HG03469 (cell line): ENCODE measurements around the gene WAPL.

Source experiments
- ATAC-seq: cut with Tn5 transposase; IDR thresholded peaks from one replicate; pipeline ENCODE4 v1.9.1; 2021; ENCODE audit warnings: mild to moderate bottlenecking, moderate library complexity, moderate number of reproducible peaks; ENCODE audit not compliant: unreplicated experiment

The WAPL gene

DNA sequence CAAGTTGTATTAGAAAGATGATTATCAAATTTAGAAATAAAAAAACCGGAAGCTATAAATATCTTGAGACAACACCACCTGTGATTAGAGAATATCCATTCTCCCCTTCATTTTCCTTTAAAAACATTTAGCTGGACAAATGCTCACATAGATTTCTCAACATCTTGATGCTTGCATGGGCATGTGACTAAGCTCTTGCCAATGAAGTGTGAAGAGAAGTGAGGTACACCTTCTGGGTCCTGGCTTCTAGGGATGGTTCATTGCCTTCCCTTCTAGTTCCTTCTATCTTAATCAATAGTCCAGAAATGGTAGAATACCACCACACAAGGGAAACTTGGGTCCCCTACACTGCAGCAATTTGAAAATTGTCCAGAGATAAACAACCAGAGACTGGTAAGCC lies 41.0 kb downstream of the WAPL start:
- no peak for ATAC-seq

- ATAC-seq = no peak
Observed at GRCh38 chr10:86472061-86472460, 49.5 kb downstream of the WAPL start.

DNA sequence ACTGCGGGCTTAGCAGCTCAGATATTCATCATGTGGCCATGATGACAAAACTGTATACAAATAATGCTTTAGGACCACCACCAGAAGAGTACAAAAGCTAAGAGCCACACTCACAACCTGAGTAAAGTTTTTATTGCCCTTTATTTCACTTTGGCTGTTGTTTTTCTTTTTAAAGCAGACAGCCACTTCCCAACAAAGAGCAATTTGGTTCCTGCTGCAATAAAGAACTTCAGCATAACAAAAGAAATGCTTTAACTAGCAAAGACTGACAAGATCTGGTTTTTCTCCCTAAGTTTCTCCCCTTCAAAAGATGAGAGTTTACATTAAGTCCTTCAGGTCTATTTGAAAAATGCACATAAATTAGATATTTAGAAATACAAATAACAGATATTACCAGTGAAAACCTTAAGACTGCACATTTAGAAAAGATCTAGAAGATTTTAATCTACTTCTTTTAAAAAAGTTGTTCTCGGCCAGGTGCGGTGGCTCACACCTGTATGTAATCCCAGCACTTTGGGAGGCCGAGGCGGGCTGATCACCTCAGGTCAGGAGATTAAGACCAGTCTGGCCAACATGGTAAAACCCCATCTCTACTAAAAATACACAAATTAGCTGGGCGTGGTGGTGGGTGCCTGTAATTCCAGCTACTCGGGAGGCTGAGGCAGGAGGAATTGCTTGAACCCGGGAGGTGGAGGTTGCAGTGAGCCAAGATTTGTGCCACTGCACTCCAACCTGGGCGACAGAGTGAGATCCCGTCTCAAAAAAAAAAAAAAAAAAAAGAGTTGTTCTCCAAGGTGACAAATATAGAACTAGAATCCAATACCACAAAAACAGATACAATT lies 59.4 kb downstream of the WAPL start:
- no peak for ATAC-seq

DNA sequence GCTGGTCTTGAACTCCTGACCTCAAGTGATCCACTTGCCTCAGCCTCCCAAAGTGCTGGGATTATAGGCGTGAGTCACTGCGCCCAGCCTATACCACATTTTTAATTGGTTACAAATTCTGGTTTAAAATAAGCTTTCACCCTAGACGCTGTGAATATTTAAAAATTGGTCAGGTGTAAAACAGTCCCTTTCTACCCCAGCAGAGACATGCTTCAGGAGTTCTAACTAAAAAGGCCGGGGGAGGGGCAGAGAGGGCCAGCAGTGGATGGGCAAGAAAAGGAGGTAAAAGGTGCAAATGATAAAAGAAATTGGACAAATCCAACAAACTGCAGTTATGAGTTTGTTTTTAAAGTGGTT lies 70.0 kb downstream of the WAPL start:
- ATAC-seq = no peak

DNA sequence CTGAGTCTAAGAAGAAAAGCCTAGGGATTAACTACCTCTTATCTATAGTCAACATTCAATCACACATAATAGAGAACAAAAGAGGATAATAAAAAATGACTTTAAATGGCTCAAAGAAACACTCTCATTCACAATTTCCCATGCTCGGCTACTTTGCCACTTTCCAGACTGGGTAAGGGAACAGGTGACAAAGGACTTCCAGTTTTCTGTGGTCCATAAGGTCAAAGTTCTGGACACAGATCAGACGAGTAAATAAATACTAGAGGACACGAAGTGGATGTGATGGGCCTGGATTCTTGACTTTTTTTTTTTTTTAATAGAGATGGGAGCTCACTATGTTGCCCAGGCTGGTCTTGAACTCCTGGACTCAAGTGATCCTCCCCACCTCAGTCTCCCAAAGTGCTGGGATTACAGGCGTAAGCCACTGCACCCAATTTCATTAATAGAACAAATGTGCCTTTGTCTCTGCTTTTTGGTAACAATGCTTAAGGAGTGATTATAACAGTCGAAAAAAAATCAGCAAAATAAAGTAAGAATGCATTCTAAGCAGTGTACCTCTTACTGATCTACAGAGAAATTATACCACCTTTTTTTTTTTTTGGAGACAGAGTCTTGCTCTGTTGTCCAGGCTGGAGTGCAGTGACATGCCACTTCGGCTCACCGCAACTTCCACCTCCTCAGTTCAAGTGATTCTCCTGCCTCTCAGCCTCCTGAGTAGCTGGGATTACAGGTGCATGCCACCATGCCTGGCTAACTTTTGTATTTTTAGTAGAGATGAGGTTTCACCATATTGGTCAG lies 70.6 kb downstream of the WAPL start:
- no peak for ATAC-seq

DNA sequence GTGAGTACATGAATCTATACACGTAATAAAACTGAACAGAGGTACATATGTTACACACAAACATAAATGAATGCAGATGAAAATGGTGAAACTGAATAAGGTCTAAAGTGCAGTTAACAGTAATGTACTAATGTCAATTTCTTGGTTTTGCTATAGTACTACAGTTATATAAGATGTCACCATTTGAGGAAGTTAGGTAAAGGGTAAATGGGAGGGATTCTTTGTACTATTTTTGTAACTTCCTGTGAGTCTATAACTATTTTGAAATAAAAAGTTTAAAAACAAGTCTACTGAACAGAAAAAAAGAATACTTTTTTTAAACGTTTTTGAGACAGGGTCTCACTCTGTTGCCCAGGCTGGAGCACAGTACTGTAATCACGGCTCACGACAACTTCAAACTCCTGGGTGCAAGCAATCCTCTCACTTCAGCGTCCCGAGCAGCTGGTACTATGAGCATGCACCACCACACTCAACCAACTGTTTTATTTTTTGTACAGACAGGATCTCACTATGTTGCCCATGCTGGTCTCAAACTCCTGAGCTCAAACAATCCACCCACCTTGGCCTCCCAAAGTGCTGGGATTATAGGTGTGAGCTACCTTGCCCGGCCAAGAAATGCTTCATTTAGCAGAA lies 71.5 kb downstream of the WAPL start:
- ATAC-seq = no peak

GRCh38 chr10:86447432-86447831 lies 74.2 kb downstream of the WAPL start:
- no peak for ATAC-seq

DNA sequence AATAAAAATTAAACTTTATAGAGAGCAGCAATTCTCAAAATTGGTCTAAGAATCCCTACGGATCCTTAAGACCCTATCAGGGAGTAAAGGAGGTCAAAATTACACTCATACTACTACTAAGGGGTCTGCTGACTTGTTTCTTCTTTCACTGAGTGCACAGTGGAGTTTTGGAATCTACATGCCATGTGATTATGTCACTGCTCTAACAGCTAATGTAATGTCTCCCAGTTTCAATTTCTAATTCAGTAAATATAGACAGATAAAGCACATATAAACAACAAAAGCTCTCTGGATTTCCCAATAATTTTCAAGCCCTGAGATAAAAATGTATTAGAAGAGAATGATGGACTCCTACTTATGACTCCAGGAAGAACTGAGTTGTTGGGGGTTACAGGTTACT lies 74.6 kb downstream of the WAPL start:
- no peak for ATAC-seq

DNA sequence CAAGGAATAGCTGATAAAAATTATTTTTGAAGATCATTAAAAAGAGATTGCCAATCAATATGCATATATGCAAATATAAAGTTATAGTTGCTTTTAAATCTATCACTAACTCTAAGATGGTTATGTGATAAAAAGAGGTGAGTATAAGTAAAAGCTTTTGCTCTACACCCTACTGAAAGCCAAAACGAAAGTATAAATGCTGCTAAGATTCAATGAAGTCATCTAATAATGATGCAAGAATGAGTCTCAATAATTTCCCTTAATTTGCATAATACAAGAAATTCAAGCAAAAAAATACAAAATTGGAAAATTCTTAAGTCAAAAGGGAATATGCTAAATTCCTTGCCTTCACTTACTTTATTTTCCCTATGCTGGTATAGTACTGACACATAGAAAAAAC lies 75.2 kb downstream of the WAPL start:
- no peak for ATAC-seq

DNA sequence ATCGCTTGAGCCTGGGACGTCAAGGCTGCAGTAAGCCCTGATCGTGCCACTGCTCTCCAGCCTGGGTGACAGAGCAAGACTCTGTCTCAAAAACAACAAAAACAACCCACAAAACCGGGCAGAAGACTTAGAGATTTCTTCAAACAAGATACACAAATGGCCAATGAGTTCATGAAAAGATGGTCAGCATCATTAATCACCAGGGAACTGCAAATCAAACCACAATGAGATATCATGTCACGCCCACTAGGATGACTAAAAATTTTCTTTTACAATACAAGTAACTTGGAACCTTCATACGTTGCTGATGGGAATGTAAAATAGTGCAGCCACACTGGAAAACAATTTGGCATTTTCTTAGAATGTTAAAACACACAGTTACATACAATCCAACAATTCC lies 77.7 kb downstream of the WAPL start:
- ATAC-seq = no peak

DNA sequence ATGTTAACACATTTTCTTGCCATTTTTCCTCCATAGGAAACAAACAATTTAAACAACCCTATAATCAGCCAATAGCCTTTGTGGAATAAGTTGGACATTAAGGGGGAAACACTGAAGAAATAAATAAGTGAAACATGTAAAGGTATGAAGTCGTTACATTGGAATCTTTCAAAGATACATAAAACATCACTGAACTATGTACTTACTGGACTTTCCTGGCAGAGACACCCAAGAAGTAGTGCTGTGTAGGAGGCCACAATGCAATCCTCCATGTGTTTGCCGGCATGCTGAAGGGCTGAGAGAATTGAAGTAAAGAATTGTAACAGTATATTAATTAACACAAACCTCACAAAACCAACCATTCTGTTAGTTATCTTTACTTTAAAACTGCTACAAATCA lies 78.5 kb downstream of the WAPL start:
- ATAC-seq = no peak

DNA sequence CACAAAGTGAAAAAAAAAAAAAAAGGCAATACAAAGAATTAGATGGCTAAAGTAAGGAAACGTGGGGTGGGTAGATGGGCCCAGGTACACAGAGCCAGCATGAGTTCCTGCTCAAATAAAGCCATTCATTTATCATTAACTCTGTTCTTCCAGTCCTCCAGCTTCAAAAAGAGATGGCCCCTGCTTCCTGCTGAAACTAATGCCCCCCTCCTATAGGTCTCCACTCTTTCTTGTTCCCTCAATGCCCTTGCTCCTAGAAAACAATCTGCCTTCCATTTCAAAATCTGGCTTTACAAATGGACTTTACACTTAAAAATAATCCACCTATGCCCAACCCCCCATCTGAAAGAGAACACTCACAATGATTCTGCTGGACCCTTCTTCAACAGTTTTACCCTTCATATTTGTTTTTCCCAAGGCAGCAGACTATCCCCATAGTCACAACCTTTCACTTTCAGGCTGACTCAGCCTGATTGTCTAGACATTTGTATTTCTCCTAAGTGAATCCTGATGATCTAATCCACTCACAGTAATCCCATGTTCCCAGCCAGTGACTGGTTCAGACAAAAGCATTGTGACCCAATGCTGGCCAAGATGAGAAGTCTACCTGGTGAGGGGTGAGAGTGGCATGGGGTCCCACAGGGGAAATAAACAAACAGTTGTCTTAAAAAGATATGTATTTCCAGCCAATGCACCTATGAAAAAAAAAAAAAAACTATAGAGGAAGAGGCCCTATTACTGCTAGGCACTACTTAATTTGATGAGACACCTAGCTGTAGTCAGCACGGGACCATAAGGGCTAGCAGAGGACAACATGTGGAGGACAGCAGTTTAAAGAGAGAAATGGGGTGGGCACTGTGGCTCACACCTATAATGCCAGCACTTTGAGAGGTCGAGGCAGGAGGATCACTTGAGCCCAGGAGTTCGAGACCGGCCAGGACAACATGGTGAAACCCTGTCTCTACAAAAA lies 80.4 kb downstream of the WAPL start:
- ATAC-seq = no peak

GRCh38 chr10:86439544-86439943 lies 82.0 kb downstream of the WAPL start:
- no peak for ATAC-seq

DNA sequence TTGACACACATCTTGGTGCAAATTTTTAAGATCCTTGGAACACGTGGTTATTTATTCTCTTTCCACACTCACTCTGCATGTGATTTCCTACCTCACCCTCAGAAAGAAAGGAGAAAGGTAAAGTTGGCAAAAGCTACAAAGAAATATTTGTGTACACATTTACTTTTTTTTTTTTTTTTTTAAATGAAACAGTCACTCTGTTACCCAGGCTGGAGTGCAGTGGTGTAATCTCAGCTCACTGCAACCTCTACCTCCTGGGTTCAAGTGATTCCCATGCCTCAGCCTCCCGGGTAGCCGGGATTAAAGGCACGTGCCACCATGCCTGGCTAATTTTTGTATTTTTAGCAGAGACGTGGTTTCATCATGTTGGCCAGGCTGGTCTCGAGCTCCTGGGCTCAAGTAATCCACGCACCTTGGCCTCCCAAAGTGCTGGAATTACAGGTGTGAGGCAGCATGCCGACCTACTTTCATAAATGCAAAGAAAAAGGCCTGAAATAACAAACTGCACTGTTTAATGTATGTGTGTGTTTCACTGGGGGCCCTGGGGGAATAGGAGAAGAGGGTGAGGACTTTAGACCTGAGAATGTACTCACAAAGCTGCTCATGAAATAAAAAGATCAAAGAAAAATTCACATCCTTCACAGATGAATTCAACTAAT lies 83.4 kb downstream of the WAPL start:
- ATAC-seq = no peak

GRCh38 chr10:86437447-86437846 lies 84.1 kb downstream of the WAPL start:
- ATAC-seq = no peak

DNA sequence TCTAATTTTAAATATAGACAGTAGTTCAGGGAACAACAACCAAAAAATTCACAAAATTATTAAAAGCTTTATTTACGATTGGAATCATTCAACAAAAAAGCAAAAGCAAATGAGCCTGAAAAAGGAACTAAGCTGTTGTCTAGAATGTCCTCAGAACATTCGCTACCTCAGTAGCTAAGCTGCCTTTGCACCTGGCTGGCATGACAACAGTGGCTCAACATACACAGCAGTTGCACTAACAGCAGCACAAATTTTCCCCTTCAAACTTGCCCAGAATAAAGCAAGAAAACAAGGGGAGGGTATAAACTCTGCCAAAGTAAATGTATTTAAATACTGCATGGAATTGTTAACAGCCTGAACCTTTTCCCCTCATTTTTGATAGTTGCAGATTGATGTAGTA lies 84.6 kb downstream of the WAPL start:
- no peak for ATAC-seq

DNA sequence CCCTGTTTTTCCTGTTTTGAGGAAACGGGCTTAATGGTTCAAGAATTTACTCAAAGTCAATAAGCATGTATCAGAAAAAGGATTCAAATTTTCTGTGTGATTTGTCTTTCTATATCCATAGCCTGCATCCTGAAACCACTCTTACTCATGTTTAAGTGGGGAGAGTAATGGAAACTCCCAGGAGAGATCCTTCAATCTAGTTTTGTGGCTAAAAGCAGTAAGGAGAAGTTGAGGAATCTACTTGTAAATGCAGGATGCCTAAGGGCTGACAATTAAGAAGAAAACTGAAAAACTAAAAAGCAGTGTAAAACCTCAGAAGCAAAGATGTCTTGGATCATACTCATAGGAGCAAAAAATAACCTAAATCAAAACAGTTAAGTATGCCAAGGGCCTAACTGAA lies 86.9 kb downstream of the WAPL start:
- ATAC-seq = no peak

GRCh38 chr10:86423739-86424138 lies 97.9 kb downstream of the WAPL start:
- no peak for ATAC-seq

- no peak for ATAC-seq
Observed at GRCh38 chr10:86419101-86419500, 102.5 kb downstream of the WAPL start.

GRCh38 chr10:86415583-86415982 lies 106.0 kb downstream of the WAPL start:
- ATAC-seq = no peak
